HUES64 (cell line): ENCODE results near the gene ZNF554. TPM values are rescaled to one million over a fixed set of nuclear protein-coding genes. Genes with fewer than 3 reads are reported as not detected.
A peak's percentile ranks its signal among the peaks of the same experiment; 100 is the strongest.

Source experiments
- H3K27ac ChIP-seq: 2 replicates; pipeline ENCODE4 v1.7.0; 2013; ENCODE audit warnings: low read depth, low read length, inconsistent platforms
- H3K27me3 ChIP-seq: 2 replicates; pipeline ENCODE4 v1.6.1; 2013; ENCODE audit warnings: mild to moderate bottlenecking, low read length; ENCODE audit not compliant: insufficient read depth
- H3K36me3 ChIP-seq: 2 replicates; pipeline ENCODE4 v1.6.1; 2013; ENCODE audit warnings: mild to moderate bottlenecking, low read length; ENCODE audit not compliant: insufficient read depth
- H3K4me1 ChIP-seq: 2 replicates; pipeline ENCODE4 v1.6.1; 2013; ENCODE audit warnings: mild to moderate bottlenecking, low read length, moderate library complexity; ENCODE audit not compliant: insufficient read depth
- H3K4me3 ChIP-seq: 2 replicates; pipeline ENCODE4 v1.5.1; 2013; ENCODE audit warnings: mild to moderate bottlenecking, low read length, moderate library complexity
- H3K9ac ChIP-seq: 2 replicates; pipeline ENCODE4 v1.6.1; 2013; ENCODE audit warnings: mild to moderate bottlenecking, low read depth, low read length
- H3K9me3 ChIP-seq: 2 replicates; pipeline ENCODE4 v1.6.1; 2013; ENCODE audit warnings: low read depth, low read length; ENCODE audit not compliant: insufficient read depth
- WGBS: fragments of 150-250, 120-280 bp; methylation state at CpG from one replicate; pipeline ENCODE4 v1.1.7; 2013; ENCODE audit warnings: missing lambda C conversion rate; 5-methylcytosine and 5-hydroxymethylcytosine counted together
- polyA plus RNA-seq, 2 experiments: library from polyadenylated mRNA; stranded (reverse); fragments of 50-300 nt; gene quantifications; one replicate each; pipeline ENCODE4 v1.2.3, GENCODE V29; 2013

Gene ZNF554
- 2.6 TPM for polyA plus RNA-seq (2013, experiment 1 of 2)
- polyA plus RNA-seq (2013, experiment 2 of 2), result 3.7 TPM

DNA sequence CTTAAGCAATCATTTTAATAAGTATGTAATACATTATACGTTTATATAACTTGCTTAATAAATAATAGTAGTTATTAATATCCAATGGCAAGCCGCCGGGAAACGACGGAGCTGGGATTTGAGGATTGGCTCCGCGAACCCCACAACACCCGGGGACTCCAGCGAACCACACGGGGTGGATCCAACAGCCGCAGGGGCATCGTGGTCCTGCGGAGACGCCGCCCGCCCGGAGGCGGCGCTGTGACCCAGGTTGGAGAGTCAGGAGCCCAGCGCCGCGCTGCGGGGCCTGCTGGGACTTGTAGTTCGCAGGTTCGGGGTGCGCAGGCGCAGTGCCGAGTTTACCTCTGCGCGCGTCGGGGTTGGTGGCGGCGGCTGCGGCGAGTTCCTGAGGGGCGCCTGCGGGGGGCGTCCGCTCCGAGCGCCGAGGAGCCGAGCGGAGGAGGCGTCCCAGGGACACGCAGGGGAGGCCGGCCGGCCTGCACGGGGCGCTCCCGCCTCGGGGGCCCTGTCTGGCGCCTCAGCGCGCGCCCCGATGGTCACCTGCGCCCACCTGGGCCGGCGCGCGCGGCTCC, at the start of gene ZNF554:
Gene ZNF554 (plus strand): TSS at position 329 of the 572 bp plus-strand sequence. CDS start 204 bp downstream, at position 533.
- no peak within 1 kb of the TSS for H3K27ac ChIP-seq
- H3K27me3 ChIP-seq, result no peaks in the 10 kb centered on the region
- WGBS, result under 1% methylated on average over 63 of the region's 64 CpGs
- H3K4me1 ChIP-seq, result no peaks in the 10 kb centered on the region
- peaks cover 2% of the 10 kb centered on the region; the same call in 1 of the 2 replicates for H3K36me3 ChIP-seq
- H3K9me3 ChIP-seq, result no peaks in the 10 kb centered on the region
- H3K9ac ChIP-seq, result peak within 1 kb of the TSS; percentile 77
- peak within 1 kb of the TSS; percentile 85 for H3K4me3 ChIP-seq

DNA sequence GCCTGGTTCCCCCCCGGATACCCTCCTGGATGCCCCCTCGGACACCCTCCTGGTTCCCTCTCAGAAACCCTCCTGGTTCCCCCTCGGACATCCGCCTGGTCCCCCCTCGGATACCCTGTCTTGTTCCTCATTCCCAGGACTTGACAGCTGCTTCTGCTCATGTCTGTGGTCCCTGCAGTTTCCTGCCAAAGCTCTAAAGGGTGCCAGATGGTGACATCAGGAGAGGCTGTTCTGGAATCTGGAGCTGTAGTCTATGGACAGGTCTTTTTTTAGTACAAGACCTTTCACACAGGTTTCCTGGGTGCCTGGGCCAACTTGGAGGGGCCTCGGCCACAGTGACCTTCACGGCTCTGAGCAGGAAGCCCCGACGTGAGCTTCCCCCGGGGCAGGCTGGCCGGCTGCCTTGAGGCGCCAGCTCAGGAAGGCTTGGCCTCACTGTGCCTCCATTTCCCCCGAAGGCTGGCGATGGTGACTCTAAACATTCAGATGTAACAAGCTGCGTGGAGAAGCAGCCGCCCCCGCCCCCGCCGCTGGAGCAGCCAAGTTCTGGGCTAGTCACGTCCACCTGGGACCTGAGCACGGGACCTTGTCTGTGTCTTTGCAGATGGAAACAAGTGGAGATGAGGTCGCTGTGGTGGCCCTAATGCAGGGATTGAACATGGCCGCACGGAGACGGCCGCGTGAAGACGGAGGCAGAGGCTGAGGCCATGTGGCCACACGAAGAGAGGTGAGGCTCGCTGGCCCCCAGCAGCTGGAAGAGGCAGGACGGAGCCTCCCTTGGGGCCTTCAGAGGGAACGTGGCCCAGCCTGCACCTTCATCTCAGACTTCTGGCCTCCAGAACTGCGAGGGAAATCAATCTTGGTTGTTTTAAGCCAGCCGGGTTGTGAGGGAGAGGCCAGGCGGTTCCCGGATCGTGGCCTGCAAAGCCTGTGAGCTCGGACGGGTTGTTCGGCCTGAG, 49.3 kb upstream of the ZNF554 start:
- no peaks in the 10 kb centered on the region for H3K4me1 ChIP-seq
- 93% methylated on average over 40 of the region's 40 CpGs for WGBS
- H3K4me3 ChIP-seq, result no peak overlapping the region
- no peaks in the 10 kb centered on the region for H3K9me3 ChIP-seq
- no peak overlapping the region for H3K9ac ChIP-seq
- peaks cover 38% of the 10 kb centered on the region for H3K36me3 ChIP-seq
- no peak overlapping the region for H3K27ac ChIP-seq
- H3K27me3 ChIP-seq, result no peaks in the 10 kb centered on the region

- Histone ChIP-seq H3K36me3 (peaks cover 22% of the 10 kb centered on the region), H3K9ac (no peak overlapping the region; the same call in 1 of the 2 replicates), H3K27ac (no peak overlapping the region), H3K4me1 (no peaks in the 10 kb centered on the region), H3K27me3 (no peaks in the 10 kb centered on the region), H3K9me3 (no peaks in the 10 kb centered on the region), H3K4me3 (no peak overlapping the region)
- 96% methylated on average over 29 of the region's 29 CpGs for WGBS
Measured at GRCh38 chr19:2771786-2772674, 47.6 kb upstream of the ZNF554 start.

DNA sequence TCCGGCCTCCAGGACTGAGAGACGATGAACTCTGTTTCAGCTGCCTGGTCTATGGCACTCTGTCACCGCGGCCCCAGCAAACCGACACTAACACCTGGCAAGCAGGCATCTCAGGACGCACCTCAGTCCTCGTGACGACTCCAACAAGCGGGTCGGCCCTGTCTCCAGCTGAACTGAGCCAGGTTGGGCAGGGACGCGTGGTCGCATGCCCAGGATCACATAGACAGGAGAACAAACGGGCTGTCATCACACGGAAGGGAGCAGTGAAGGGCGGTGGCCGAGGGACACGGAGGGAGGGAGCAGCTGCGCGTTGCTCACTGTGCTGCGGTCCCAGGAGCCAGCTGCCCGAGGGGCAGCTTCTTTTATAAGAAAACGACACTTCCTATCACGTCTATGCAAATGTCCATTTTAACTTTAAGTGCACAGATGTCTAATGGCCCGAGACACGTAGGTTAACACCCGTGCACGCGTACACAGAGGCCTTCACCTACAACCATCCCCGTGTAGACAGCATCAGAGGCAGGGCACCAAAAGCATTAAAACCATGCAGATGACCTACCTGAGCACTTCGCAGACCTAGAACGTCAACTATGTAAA, 45.5 kb upstream of the ZNF554 start:
- peaks cover 10% of the 10 kb centered on the region for H3K36me3 ChIP-seq
- H3K4me1 ChIP-seq, result no peaks in the 10 kb centered on the region
- H3K4me3 ChIP-seq, result no peak overlapping the region
- WGBS, result 92% methylated on average over 32 of the region's 32 CpGs
- H3K9me3 ChIP-seq, result no peaks in the 10 kb centered on the region
- H3K9ac ChIP-seq, result no peak overlapping the region
- H3K27me3 ChIP-seq, result no peaks in the 10 kb centered on the region
- no peak overlapping the region for H3K27ac ChIP-seq

DNA sequence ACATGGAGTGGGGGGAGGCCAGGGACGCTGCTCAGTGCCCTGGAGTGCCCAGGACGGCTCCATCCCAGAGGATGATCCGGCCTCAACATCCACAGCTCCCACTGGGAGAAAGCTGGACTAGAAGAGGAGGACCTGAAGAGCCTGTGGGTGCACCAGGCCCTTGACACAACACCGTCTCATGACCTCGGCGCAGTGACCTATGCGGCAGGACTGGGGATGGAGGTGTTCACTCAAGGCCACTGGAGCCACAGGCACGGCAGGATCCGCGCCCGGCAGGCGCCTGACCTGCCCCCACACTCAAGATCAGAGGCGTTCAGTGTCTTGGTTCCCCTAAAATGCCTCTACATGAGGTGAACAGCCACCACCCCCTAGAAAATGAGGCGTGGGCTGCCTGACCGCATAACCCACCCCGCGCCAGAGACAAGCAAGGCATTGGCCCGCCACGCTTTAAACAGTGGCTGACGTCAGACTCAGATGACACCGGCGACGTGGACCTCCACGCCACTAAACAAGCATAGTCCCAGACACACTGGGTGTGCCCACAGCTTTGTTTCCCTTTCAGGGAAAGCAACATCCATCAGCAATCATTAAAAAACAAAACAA, 44.6 kb upstream of the ZNF554 start:
- Histone ChIP-seq H3K27me3 (no peaks in the 10 kb centered on the region), H3K9ac (no peak overlapping the region), H3K4me3 (no peak overlapping the region), H3K4me1 (no peaks in the 10 kb centered on the region), H3K27ac (no peak overlapping the region), H3K9me3 (no peaks in the 10 kb centered on the region), H3K36me3 (peaks cover 10% of the 10 kb centered on the region)
- WGBS, result 93% methylated on average over 24 of the region's 24 CpGs

- Histone ChIP-seq H3K27ac (no peak overlapping the region), H3K9me3 (no peaks in the 10 kb centered on the region), H3K9ac (no peak overlapping the region), H3K36me3 (peaks cover 10% of the 10 kb centered on the region), H3K4me3 (no peak overlapping the region), H3K4me1 (no peaks in the 10 kb centered on the region), H3K27me3 (no peaks in the 10 kb centered on the region)
- 93% methylated on average over 29 of the region's 29 CpGs for WGBS
Measured at GRCh38 chr19:2775556-2776430, 43.9 kb upstream of the ZNF554 start.

- Histone ChIP-seq H3K27me3 (no peaks in the 10 kb centered on the region), H3K4me3 (no peak overlapping the region), H3K9me3 (no peaks in the 10 kb centered on the region), H3K4me1 (0 out of 2 replicates have a peak, but pooled peaks cover 4% of the 10 kb centered on the region), H3K27ac (no peak overlapping the region), H3K9ac (no peak overlapping the region), H3K36me3 (peaks cover 16% of the 10 kb centered on the region)
- 92% methylated on average over 17 of the region's 19 CpGs for WGBS
Measured at GRCh38 chr19:2777952-2778683, 41.5 kb upstream of the ZNF554 start.

DNA sequence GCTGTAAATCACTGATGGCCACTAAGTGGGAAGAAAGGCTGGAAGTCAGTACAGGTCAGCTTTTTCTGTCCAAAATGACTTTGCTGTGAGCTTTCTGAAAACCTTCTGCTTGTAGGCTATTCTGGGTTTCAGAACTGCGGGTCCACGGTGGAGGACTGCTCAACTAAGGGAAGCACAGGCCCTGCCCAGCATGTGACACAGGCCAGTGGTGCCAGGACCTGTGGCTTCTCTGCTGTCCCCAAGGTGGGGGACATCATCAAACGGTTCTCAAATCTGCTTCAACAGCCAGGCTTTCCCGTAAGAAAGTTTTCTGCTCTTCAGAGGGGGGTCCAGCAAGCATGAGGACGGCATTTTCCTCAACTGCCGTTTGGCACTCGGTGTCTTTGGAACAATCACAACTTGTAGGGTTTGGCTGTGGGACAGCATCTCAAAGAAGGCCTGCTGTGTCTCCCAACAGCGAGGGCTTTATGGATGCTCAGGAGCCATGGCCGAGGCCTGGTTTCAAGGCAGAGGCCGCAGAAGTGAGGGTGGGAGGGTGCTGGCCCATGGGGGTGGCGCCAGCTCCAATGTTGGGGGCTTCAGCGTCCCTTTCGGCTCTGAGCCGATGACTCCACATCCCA, 40.4 kb upstream of the ZNF554 start:
- Histone ChIP-seq H3K4me1 (0 out of 2 replicates have a peak, but pooled peaks cover 4% of the 10 kb centered on the region), H3K4me3 (no peak overlapping the region), H3K36me3 (peaks cover 16% of the 10 kb centered on the region), H3K9ac (no peak overlapping the region), H3K9me3 (no peaks in the 10 kb centered on the region; the same call in 1 of the 2 replicates), H3K27ac (no peak overlapping the region), H3K27me3 (no peaks in the 10 kb centered on the region)
- 95% methylated on average over 14 of the region's 14 CpGs for WGBS

DNA sequence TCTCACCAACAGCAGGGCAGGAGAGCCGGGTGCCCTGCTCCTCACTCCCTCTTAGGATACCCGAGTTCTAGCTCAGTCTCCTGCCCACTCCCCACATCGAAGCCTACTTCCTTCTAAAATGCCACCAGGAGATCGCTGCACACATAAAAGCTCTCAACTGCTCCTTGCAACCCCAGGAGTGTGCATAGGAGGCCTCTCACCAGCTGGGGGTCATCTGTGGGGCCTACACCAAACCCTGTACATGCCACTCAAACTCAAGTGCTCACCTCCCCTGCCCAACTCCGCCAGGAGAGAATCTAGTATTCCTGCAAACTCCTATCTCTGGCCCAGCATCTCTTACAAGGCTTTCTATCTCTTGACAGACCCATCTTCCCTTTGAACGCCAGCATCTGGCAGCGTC, 39.4 kb upstream of the ZNF554 start:
- Histone ChIP-seq H3K4me3 (no peak overlapping the region), H3K36me3 (peaks cover 16% of the 10 kb centered on the region), H3K27ac (no peak overlapping the region), H3K9me3 (no peaks in the 10 kb centered on the region; the same call in 1 of the 2 replicates), H3K27me3 (no peaks in the 10 kb centered on the region), H3K4me1 (0 out of 2 replicates have a peak, but pooled peaks cover 4% of the 10 kb centered on the region), H3K9ac (no peak overlapping the region)
- 93% methylated on average over 7 of the region's 7 CpGs for WGBS
